ENCODE results near the gene SPTBN1. TPM values are rescaled to one million over a fixed set of nuclear protein-coding genes. Genes with fewer than 3 reads are reported as not detected.
A peak's percentile ranks its signal among the peaks of the same experiment; 100 is the strongest.

Gene SPTBN1
- total and polyA plus RNA-seq, 2 of the 13 experiments (the other 11 are each of a cell fraction or from before 2014, with no cell fraction given) = 123 to 299 TPM

- TF ChIP-seq HMG20A (CRISPR knock-in tag; IDR thresholded peaks at IDR 0.05; ENCODE audit: borderline replicate concordance) = peak; percentile 59; the same call in 1 of the 2 replicates
- 0 out of 2 replicates have a peak, but pooled peaks have one; percentile 18 for TF ChIP-seq ZNF784 (CRISPR knock-in tag; IDR thresholded peaks at IDR 0.05; ENCODE audit: borderline replicate concordance)
- TF ChIP-seq HOXA3 (CRISPR knock-in tag; IDR thresholded peaks at IDR 0.05) = no peak
- no peak for TF ChIP-seq YY1 (IDR thresholded peaks at IDR 0.05; ENCODE audit: insufficient read depth, insufficient replicate concordance, low read depth, low read length)
- TF ChIP-seq KDM4B (CRISPR knock-in tag; IDR thresholded peaks at IDR 0.05) = no peak
- TF ChIP-seq SOX5 (CRISPR knock-in tag; IDR thresholded peaks at IDR 0.05; ENCODE audit: borderline replicate concordance) = peak; percentile 58; the same call in 1 of the 2 replicates
- TF ChIP-seq PHF21A (CRISPR knock-in tag; IDR thresholded peaks at IDR 0.05) = peak; percentile 56; the same call in 1 of the 2 replicates
- no peak for TF ChIP-seq ZNF549 (CRISPR knock-in tag; IDR thresholded peaks at IDR 0.05)
- TF ChIP-seq ZC3H13 (CRISPR knock-in tag; IDR thresholded peaks at IDR 0.05) = no peak
- no peak for TF ChIP-seq ZNF256 (CRISPR knock-in tag; conservative IDR thresholded peaks at IDR 0.05)
- TF ChIP-seq ZNF749 (CRISPR knock-in tag; IDR thresholded peaks at IDR 0.05; ENCODE audit: borderline replicate concordance) = no peak
- TF ChIP-seq GMEB1 (CRISPR knock-in tag; IDR thresholded peaks at IDR 0.05; ENCODE audit: borderline replicate concordance) = no peak
- TF ChIP-seq ZNF513 (CRISPR knock-in tag; conservative IDR thresholded peaks at IDR 0.05) = no peak
- TF ChIP-seq ZSCAN22 (CRISPR knock-in tag; IDR thresholded peaks at IDR 0.05) = no peak
- TF ChIP-seq HHEX (CRISPR knock-in tag; IDR thresholded peaks at IDR 0.05) = no peak
- no peak for TF ChIP-seq ZNF407 (CRISPR knock-in tag; IDR thresholded peaks at IDR 0.05; ENCODE audit: not compliant biosample characterization)
- TF ChIP-seq ZNF367 (CRISPR knock-in tag; IDR thresholded peaks at IDR 0.05; ENCODE audit: borderline replicate concordance) = no peak
These were observed 120.9 kb downstream of the SPTBN1 start (continued) for GRCh38 chr2:54577035-54577434.
